HUDEP-2 (cell line): ENCODE data around the gene TCP11L1.

Source experiments
- DNase-seq, 76 experiments: peaks; one replicate each; lab custom pipeline; 2025; ENCODE audit not compliant: unreplicated experiment in 76 of 76; lab: John Stamatoyannopoulos, UW

TCP11L1 gene, protein sequence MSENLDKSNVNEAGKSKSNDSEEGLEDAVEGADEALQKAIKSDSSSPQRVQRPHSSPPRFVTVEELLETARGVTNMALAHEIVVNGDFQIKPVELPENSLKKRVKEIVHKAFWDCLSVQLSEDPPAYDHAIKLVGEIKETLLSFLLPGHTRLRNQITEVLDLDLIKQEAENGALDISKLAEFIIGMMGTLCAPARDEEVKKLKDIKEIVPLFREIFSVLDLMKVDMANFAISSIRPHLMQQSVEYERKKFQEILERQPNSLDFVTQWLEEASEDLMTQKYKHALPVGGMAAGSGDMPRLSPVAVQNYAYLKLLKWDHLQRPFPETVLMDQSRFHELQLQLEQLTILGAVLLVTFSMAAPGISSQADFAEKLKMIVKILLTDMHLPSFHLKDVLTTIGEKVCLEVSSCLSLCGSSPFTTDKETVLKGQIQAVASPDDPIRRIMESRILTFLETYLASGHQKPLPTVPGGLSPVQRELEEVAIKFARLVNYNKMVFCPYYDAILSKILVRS

DNA sequence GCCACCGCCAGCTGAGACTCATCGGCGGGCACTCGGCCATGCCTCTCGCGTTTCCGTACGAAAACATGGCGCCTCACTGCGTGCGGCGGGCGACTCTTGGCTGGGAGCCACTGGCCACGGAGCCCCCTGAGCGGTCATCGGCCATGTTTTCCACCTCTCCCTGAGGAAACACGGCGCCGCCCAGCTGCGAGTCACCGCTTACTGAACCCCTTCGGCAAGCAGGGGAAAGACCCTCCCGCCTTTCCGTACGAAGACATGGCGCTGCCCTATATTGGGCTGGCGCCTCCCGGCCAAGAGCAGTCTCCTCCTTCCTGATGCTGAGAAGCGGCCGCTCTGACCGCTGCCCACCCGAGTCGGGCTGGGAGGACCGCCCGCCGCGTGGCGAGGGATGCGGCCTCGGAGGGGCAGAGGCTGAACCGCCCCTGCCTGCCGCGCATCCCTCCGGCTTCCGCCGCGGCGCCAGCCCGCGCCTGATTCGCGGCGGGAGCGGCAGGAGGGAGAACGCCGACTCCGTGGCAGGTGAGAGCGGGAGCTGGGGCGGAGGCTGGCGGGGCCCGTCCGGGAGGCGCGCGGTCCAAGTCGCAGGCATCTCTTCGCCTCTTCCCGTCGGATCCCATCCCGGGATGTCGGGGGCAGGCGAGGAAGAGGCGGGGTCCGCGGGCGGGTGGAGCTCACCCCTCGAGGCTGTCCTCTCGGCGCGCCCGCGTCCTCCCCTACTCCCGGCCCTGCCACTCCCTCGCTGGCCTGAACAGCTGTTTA lies at the start of gene TCP11L1:
TCP11L1 (plus strand) TSS at position 299 of the 759 bp plus-strand sequence. CDS start 4,202 bp downstream, outside the sequence.
- peak in 64 of 76 experiments; percentile 10 to 97 (median 78) for DNase-seq

DNA sequence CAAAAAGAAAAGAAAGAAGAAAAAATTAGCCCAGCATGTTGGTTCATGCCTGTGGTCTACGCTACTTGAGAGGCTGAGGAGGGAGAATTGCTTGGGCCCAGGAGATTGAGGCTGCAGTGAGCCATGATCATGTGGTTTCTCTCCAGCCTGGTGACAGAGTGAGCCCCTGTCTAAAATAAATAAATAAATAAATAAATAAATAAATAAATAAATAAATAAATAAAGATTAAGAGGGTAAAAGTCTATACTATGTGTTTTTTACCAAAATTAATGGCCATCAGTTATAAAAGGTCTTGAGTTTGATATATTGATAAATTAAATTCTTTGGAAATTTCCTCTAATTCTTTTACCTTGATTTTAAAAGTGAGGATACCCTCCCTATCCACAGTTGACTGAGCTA lies 48.9 kb upstream of the TCP11L1 start:
- DNase-seq: no peak

DNA sequence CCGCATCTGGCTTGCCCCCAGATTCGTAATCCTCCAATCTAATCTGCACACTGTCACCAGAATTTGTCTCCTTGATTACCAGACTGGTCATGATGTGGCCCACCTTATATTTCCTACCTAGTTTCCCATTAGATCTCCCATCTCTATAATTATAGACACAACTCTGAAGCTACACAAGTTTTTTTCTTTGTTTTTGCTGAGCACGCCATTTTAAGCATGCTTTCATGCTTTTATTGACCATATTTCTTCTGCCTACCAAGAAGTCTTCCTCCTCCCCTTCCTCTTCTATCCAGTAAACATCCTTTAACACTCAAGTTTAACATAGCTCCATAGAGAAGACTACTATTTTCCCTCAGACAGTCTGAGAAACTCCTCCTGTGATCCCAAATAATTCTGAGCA lies 47.9 kb upstream of the TCP11L1 start:
- no peak for DNase-seq

DNA sequence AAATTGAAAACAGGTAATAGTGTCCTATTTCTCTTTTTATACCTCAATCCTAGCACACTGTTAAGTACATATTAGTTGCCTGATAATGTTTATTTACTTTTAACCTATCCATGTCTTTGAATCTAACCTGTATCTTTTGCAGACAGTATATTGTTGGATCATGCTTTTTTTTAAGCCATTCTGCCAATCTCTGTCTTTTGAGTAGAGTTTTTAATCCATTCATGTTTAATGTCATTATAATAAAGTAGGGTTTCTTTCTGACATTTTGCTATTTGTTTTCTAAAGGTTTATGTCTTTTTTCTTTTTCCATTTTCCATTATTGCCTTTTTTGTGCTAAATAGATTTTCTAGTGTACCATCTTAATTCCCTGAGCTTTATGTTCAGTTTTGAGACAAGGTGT lies 47.5 kb upstream of the TCP11L1 start:
- no peak for DNase-seq

DNA sequence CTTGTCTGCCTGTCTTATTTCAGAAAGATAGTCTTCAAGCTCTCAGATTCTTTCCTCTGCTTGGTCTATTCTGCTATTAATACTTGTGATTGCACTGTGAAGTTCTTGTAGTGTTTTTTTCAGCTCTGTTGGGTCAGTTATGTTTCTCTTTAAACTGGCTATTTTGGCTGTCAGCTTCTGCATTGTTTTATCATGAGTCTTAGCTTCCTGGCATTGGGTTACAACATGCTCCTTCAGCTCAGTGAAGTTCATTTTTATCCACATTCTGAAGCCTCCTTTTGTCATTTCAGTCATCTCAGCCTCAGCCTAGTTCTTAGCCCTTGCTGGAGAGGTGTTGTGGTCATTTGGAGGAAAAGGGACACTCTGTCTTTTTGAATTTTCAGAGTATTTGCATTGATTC lies 39.2 kb upstream of the TCP11L1 start:
- DNase-seq: no peak

DNA sequence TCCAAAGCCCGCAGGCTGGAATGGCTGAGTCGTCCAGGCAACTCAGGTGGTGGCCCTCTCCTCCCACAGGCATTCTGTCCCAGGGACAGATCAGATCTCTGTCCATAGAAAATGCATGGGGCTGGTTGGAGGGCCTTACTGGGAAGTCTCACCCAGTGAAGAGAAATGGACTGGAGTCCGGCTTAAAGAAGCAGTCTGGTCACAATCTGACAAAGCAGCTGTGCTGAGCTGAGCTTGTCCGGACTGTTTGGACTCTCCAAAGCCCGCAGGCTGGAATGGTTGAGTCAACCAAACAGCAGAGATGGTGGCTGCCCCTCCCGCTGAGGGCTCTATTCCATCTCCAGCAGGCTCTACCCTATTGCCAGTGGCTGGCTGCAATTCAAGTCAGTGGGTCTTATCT lies 38.1 kb upstream of the TCP11L1 start:
- no peak for DNase-seq

DNA sequence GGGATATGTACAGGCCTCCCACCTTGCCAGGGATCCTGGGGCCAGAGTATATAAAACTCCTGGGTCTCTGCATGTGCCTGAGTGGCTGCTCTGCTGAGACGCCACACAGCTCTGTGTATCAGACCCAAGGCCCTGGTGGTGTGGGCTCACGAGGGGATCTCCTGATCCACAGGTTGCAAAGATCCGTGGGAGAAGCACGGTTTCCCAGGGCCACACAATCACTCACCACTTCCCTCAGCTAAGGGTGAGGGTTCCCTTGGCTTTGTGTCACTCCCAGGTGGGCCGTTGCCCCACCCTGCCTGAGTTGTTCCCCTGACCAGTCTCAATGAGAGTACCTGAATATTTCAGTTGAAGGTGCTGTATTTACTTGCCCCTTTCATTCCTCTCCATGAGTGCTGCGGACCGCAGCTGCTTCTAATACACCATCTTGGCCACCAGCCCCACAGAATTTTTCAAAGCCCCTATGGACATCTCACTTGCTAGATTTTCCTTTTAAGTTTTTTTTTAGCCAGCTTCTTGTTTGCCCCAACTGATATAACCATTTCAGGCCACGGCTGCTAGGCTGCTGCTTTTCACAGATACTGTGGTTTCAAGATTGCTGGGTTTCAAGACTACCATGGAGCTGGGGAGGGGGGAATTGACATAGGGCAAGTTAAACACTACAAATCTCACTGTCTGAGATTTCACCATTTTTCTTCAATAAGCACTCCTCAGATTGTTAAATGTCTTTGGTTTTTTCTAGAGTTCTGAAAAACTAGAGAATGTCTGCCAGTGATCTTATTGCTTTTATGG lies 37.4 kb upstream of the TCP11L1 start:
- DNase-seq: no peak

DNA sequence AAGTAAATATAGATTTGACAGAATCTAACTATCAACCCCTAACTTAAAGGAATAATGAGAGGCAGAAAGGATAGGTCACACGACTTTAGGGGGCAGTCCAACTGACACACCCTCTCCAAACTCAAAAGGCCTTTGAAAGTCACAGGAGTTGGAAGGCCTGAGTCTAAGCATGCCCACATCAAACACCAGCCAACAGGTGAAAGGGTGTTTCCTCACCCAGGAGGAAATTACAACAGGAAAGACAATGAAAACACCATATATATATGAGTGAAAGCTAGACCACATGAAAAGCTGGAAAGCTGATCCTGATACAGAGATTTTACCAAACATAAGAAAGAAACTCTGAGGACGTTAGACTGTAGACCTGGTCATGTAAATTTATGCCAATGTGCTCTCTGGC lies 34.2 kb upstream of the TCP11L1 start:
- DNase-seq: no peak

DNA sequence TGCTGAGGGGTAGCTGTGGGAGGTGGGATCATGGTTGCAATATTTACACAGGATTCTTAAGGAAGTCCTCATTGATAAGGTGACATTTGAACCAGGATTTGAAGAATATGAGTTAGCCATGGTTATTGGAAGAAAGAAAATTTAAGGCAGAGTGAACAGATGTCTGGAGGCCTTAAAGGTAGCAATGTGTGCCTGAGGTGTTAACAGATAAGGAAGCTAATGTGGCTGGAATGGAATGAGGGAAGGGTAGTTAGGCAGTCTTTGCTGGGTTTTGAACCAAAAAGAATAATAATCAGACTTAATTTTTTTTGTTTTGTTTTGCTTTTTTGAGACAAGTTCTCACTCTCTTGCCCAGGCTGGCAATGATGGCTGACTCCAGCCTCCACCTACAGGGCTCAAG lies 33.4 kb upstream of the TCP11L1 start:
- DNase-seq: no peak

DNA sequence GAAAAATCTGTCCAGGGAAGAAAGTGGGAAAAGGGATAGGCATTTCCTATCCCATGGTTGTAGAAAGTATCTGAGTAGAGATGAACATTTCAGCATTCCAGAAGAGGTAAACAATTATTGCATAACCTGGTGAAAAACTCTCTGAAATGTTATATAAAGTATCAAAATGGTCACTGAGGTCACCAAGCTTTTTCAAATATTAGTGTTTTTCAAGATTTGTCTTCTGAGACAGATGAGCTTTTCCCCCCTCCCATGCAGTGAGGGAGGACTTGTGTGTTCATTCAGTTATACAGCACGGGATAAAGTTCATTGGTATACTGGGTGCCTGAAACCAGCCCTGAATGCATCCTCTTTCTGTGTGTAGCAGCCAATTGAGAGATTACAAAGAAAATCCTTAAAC lies 25.6 kb upstream of the TCP11L1 start:
- DNase-seq: no peak

DNA sequence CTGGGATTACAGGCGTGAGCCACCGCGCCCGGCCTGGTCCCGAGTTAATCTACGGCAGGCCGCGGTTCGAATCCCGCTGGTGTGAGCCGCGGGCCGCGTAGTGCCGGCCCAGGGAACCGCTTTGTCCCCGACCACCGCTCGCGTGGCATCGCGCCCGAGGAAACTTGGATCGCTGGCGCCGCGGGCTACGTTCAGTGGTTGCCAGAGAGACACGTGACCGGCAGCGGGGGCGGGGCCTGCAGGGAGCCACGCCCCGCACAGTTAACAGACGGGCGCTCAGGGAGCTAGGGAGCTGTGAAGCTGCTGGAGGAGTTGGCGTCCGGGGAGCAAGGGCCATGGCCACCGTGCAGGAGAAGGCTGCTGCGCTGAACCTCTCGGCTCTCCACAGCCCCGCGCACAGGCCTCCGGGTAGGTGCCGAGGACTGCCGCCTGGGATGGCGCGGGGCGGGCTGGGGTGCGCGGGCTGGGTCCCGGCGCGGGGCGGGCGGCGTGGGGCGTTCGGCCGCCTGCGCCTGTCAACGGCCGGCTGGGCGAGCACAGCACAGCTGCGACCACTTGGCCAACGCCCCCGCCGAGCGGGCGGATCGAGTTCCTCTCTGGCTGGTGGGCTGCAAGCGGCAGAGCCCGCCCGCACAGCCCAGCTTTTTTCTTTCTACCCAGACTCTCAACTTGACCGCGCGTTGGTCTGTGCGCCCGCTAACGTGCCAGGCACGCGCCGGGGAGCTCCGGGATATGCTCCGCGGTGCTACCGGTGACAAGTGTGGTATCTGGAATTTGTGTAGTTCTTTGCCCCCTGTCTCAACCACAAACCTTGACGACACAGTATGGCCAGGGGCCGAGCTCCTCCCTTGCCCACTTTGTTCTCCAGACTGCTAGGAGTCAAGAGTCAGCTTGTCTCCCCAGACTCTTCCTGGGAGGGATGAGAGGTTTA lies 23.5 kb upstream of the TCP11L1 start, which contains the start of gene DEPDC7:
DEPDC7 (plus strand) TSS at position 258 of the 931 bp plus-strand sequence; CDS start at position 336, 78 bp downstream.
- DNase-seq: peak in 75 of 76 experiments; percentile 33 to 92 (median 86)

DNA sequence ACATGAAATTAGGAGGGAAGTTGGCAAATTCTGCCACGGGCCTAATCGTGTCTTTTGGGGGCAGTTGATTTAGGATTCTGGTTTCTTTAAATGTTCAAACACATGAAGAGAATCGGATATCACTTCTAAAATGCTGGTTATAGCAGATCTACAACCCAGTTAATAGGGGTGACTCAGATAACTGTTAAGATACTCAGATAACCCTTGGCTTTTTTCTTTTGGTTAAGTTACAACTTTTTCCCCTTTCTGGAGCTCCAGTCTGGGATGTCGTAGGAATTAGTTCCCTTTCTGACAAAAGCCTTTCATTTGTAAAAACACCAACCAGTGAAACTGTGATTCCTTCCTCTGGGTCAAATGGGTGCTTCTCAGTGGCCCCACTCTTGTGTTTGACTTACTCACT lies 22.7 kb upstream of the TCP11L1 start:
- DNase-seq: peak in 1 of 76 experiments; percentile 10

DNA sequence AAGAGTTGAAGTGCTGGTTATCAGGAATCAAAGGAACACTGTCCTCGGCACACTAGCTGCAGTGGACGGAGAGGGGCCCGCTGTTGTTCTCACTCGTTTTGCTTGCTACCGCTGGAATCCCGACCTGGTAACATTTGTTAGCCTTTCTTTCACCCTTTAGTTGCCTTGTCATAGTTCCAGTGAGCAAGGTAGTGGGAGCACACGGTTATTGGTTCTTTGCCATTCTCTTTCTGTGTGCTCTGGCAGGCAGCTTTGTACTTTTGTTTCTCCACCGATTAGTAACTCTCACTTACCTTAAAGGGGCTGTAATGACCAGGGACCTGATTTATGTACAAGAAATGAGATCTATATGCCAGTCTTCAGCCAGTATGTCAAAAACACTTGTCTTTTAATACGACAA lies 21.9 kb upstream of the TCP11L1 start:
- no peak for DNase-seq

DNA sequence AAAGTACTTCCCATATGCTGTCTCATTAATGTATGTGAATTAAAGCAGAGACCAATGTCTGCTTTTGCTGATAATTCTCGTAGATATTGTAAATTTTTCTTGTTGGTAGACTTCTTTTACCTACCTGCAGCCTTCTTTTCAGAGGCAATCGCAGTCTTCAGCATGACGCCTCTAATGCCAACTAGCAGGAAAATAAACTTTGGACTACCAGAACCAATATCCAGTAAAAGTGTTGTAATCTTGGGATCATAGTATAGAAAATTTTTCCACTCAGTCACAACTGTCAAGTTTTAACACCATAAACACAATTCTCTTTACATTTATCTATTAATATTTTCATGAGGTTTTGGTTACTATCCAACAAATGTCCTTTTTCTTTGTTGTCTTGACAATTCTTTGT lies 21.4 kb upstream of the TCP11L1 start:
- DNase-seq: no peak

DNA sequence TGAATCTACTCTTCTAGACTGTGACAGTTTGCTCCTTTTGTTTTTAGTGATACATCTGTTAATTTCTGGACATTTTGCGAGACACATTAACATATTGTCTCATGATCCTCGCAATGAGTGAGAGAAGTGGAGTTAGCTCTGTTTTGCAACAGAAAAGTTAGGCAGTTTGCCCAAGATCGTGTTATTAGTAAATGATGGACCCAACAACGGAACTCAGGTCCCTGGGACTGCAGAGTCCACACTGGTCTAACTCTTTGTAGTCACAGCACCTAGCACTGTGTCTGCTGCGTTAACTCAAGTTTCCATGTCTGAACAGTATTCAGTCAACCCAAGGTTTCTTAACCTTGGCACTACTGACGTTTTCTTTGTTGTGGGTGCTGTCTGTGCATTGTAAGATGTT lies 20.5 kb upstream of the TCP11L1 start:
- DNase-seq: no peak

DNA sequence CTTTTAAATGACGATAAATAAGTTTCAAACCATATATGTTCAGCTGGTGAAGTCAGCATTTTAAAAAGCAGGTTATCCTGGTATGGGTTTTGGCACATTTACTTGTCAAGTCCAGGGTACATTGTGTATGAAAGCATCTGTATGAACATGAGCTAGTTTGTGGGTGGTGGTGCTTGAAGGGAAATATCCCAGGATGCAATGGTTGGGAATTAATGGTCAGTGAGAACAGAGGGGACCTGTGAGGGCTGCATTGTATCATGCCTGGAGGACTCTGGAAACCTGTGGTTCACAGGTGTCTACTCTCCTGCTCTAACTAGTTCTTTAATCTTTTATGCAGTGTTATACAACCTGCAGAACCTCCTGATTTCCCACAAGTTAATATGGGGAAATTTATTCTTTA lies 17.9 kb upstream of the TCP11L1 start:
- no peak for DNase-seq

DNA sequence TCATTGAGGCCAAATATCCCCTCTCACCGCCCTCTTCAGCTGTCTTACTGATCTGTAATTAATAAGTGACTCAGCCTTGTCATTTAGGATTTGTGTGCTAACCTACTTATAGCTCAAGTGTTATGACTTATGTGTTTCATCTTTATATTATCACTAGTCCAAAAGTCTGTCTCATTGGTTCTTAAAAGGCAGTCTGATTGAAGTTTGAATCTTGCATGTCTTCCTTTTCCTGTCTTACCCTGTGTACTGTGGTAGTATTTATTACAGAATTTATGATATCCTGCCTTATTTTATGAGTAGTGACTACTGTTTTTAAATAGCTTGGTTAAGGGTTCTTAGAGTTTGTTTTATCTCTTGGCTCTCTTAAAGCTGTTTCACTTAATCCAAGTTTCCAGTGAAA lies 17.4 kb upstream of the TCP11L1 start:
- no peak for DNase-seq

DNA sequence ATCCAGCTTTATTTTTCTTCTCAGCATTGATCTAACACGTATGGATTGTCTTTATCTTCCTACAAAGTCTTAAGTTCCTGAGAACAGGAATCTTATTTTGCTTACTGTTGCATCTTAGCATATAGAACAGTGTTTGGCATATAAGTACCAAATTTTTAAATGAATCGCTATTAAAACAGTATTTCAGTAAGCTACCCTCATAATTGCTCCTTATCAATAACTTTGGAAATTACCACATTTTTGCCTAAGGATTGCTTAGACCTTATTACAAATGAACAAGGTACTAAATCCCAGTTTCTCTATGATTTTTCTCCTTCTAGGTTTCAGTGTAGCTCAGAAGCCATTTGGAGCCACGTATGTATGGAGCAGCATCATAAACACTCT lies 14.0 kb upstream of the TCP11L1 start:
- no peak for DNase-seq

DNA sequence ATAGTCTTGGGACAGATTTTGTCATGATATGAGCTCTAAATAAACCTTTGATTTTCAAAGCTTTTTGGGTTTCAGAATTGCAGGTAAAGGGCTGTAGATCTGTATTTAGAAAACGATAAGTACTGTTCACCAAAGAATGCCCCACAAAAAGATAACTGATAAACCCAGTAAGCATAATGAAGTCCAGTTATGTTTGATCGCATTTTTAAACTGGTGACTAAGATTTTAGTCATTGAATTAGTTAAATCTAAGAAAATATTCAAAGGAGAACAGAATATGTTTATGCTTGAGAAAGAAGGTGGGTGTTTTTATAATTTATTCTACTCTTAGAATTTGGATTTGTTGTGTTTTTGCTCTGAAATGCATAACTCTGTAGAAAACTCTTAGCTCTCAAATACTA lies 12.1 kb upstream of the TCP11L1 start:
- DNase-seq: no peak
